ENCODE results near the gene MED25.

DNA sequence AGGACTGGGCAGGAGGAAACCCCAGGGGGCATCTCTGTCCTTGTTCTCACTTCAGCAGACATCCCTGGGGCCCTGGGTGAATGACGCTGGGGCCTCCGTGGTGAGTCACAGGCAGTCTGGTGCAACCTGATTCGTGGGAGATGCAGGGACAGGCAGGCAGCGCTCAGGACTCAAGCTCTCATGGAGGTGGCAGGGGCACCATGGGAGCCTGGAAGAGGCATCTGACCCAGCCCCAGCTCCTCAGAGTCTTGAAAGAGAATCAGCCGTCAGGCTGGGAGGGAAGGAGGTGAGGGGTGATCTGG lies 18.9 kb downstream of the MED25 start:
- TF ChIP-seq, protein P1, sequence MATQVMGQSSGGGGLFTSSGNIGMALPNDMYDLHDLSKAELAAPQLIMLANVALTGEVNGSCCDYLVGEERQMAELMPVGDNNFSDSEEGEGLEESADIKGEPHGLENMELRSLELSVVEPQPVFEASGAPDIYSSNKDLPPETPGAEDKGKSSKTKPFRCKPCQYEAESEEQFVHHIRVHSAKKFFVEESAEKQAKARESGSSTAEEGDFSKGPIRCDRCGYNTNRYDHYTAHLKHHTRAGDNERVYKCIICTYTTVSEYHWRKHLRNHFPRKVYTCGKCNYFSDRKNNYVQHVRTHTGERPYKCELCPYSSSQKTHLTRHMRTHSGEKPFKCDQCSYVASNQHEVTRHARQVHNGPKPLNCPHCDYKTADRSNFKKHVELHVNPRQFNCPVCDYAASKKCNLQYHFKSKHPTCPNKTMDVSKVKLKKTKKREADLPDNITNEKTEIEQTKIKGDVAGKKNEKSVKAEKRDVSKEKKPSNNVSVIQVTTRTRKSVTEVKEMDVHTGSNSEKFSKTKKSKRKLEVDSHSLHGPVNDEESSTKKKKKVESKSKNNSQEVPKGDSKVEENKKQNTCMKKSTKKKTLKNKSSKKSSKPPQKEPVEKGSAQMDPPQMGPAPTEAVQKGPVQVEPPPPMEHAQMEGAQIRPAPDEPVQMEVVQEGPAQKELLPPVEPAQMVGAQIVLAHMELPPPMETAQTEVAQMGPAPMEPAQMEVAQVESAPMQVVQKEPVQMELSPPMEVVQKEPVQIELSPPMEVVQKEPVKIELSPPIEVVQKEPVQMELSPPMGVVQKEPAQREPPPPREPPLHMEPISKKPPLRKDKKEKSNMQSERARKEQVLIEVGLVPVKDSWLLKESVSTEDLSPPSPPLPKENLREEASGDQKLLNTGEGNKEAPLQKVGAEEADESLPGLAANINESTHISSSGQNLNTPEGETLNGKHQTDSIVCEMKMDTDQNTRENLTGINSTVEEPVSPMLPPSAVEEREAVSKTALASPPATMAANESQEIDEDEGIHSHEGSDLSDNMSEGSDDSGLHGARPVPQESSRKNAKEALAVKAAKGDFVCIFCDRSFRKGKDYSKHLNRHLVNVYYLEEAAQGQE (IDR thresholded peaks at IDR 0.05; ENCODE audit: insufficient read depth in 1 of 2, low read depth in 2 of 2, low read length in 2 of 2), result no peak
- TF ChIP-seq POLR2AphosphoS5 (IDR thresholded peaks at IDR 0.05; ENCODE audit: low read depth, low read length), result no peak

Measured in PFSK-1 (cell line).